Endothelial cell of coronary artery (primary cell): ENCODE measurements around the gene GPR31. TPM values are rescaled to one million over a fixed set of nuclear protein-coding genes. Genes with fewer than 3 reads are reported as not detected.

ENCODE experiments used
- total RNA-seq: library from RNA; depleted of rRNA; stranded (reverse); fragments of >200 nt; gene quantifications from 2 replicates; pipeline ENCODE4 v1.2.3, GENCODE V29; 2014

GPR31 gene
- total RNA-seq: not detected in 2 replicates

DNA sequence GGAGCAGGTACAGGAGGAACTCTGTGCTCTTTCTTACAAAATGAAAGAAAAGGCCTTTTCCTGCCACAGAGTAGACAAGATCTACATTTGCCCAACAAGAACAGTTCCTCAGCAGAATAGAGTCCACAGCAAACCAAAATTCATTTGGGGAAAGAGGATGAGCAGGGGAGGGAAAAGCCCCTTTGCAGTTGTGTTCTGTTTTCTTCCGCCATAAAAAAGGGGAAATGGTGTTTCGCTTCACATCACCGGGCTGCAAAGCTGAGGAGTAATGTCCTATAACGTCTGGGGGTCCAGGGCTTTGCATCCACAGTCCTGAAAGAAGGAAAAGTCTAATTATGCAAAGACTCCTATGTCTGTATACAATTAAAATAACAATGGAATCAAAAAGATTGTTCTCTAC is at the start of gene GPR31:
TSS of gene GPR31 (minus strand) at position 118 of the 400 bp plus-strand sequence. CDS start 149 bp downstream, outside the sequence.

GRCh38 chr6:167122827-167123657 is 34.7 kb downstream of the GPR31 start, which contains the start of gene CCR6:
TSS of gene CCR6 (plus strand) at chr6:167123096. CDS start at chr6:167136135, 13,039 bp downstream.

Other genes starting within 250 kb of the GPR31 start
- gene RNASET2, start 201.4 kb downstream of the GPR31 start, total RNA-seq: 6.5 and 14.9 TPM in 2 replicates
- gene CEP43, start 158.6 kb downstream of the GPR31 start, total RNA-seq: 17.7 and 19.1 TPM in 2 replicates
- gene CCR6, start 34.9 kb downstream of the GPR31 start, total RNA-seq: not detected in 2 replicates
- not detected in 2 replicates for gene UNC93A, start 133.3 kb upstream of the GPR31 start, total RNA-seq
- gene TTLL2, start 167.1 kb upstream of the GPR31 start, total RNA-seq: not detected in 2 replicates